Lung (tissue), 12 donors: Measurements from ENCODE around the gene KIAA1671. TPM values are rescaled to one million over a fixed set of nuclear protein-coding genes. Genes with fewer than 3 reads are reported as not detected.
A peak's percentile ranks its signal among the peaks of the same experiment; 100 is the strongest.
"Not testable (repeated sequence)": the region's sequence is repeated elsewhere in the genome, so short reads cannot be mapped to it uniquely, and the experiment has no call there.

Experiments
- ATAC-seq: fragments of 200-7000 bp; cut with Tn5 transposase; one replicate; pipeline ENCODE4 v1.9.1; 2020; ENCODE audit warnings: moderate number of reproducible peaks; ENCODE audit not compliant: insufficient read depth, low FRiP score
- DNase-seq, 3 donors: peaks; one replicate each; pipeline ENCODE4 v3.0.0-alpha.2; 2013 to 2017
- H3K27ac ChIP-seq, 2 donors: one replicate each; pipeline ENCODE4 v1.5.1; 2013; ENCODE audit warnings: mild to moderate bottlenecking in 2 of 2, moderate library complexity in 2 of 2, control low read depth in 1 of 2, inconsistent platforms in 1 of 2, low read depth in 1 of 2, low read length in 1 of 2
- H3K27me3 ChIP-seq, 3 donors: one replicate each; pipeline ENCODE4 v1.5.1; 2013; ENCODE audit warnings: low read length in 2 of 3; ENCODE audit not compliant: control insufficient read depth in 3 of 3, insufficient read depth in 3 of 3
- H3K36me3 ChIP-seq, 4 donors: one replicate each; pipeline ENCODE4 v1.5.1; 2013; ENCODE audit warnings: low read length in 4 of 4, mild to moderate bottlenecking in 1 of 4, moderate library complexity in 1 of 4; ENCODE audit not compliant: control insufficient read depth in 4 of 4, insufficient read depth in 4 of 4
- H3K4me1 ChIP-seq, 5 donors: one replicate each; pipeline ENCODE4 v1.5.1; 2013; ENCODE audit warnings: low read length in 5 of 5, mild to moderate bottlenecking in 2 of 5, moderate library complexity in 1 of 5; ENCODE audit not compliant: control insufficient read depth in 5 of 5, insufficient read depth in 5 of 5
- H3K4me3 ChIP-seq: one replicate; pipeline ENCODE4 v1.5.1; 2013; ENCODE audit warnings: mild to moderate bottlenecking, control low read depth, moderate library complexity
- H3K9ac ChIP-seq, 2 donors: one replicate each; pipeline ENCODE4 v1.5.1; 2013; ENCODE audit warnings: low read length in 2 of 2, control low read depth in 1 of 2; ENCODE audit not compliant: insufficient read depth in 1 of 2
- H3K9me3 ChIP-seq, 4 donors: one replicate each; pipeline ENCODE4 v1.5.1; 2013; ENCODE audit warnings: low read length in 3 of 4, mild to moderate bottlenecking in 1 of 4, moderate library complexity in 1 of 4; ENCODE audit not compliant: control insufficient read depth in 4 of 4, insufficient read depth in 3 of 4
- WGBS, 2 donors: extraction: QIAGEN DNeasy Blood & Tissue Kit; methylation state at CpG; one replicate each; pipeline ENCODE4 v1.1.7; 2013; 5-methylcytosine and 5-hydroxymethylcytosine counted together
- polyA plus RNA-seq, 2 donors: library from polyadenylated mRNA; stranded (reverse); fragments of 200-250 nt; gene quantifications; one replicate each; pipeline ENCODE4 v1.2.1, GENCODE V29; 2013
- total RNA-seq, 2 donors: library from RNA; depleted of rRNA in 1 of 2; stranded (reverse); fragments of >200 nt in 1 of 2; gene quantifications; one replicate each; pipeline ENCODE4 v1.2.1, GENCODE V29; 2014 to 2021
- TF ChIP-seq, protein P1 (sequence below): IDR thresholded peaks from 2 replicates; pipeline ENCODE4 v1.5.1; 2012; ENCODE audit warnings: mild to moderate bottlenecking; ENCODE audit errors: control extremely low read depth, extremely low read depth
- donor health status: control.
- donor health status: control.
- donor health status: Bipolar disorder and iron deficiency.
- donor health status: healthy.
- donor health status: DM: yes; HTN: yes; CAD: no.

The KIAA1671 gene
- total and polyA plus RNA-seq, 4 donors = 7.6 to 44.6 (median 24.0) TPM

DNA sequence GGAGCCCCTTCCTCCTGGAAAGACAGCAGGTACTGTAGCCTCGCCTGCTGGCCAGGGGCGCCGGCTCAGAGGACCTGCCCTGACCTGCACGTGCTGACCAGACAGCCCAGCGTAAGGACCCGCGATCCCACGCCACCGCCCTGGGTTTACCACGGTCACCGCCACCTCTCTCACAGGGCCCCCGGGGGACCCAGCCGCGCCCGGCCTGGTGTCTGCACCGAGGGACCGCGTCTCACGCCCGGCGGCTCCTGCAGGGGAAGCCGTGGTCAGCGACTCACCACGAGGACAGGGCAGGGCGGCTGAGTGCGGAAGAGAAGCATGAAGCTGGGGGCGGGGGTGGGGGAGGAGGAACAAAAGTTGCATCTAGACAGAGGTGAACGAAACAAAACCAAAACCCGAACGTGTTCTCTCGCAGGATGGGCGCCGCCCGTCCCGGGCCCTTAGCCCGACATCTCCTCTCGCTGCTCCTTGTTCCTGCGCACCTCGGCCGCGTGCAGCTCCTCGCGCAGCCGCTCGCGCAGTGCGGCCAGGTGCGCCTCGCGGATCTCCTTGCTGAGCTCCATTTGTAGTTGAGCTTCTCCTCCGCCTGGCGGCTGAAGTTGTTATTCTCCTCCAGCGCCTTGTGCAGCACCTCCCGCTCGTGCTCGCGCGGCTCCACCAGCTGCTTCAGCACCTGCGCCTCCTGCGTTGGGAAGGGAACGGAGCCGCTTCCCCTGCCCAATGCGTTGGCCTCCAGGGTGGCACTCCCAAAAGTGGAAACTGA lies 226.5 kb downstream of the KIAA1671 start:
- not testable (repeated sequence) for ATAC-seq, H3K9ac ChIP-seq, H3K4me3 ChIP-seq, DNase-seq, H3K27ac ChIP-seq, H3K27me3 ChIP-seq, H3K9me3 ChIP-seq, H3K4me1 ChIP-seq
- H3K36me3 ChIP-seq = peaks cover 0 to 33% (median 0%) of the 10 kb centered on the region in 4 donors
- WGBS, 2 donors = 76 to 86% methylated on average over 46 to 52 of the region's 63 CpGs

DNA sequence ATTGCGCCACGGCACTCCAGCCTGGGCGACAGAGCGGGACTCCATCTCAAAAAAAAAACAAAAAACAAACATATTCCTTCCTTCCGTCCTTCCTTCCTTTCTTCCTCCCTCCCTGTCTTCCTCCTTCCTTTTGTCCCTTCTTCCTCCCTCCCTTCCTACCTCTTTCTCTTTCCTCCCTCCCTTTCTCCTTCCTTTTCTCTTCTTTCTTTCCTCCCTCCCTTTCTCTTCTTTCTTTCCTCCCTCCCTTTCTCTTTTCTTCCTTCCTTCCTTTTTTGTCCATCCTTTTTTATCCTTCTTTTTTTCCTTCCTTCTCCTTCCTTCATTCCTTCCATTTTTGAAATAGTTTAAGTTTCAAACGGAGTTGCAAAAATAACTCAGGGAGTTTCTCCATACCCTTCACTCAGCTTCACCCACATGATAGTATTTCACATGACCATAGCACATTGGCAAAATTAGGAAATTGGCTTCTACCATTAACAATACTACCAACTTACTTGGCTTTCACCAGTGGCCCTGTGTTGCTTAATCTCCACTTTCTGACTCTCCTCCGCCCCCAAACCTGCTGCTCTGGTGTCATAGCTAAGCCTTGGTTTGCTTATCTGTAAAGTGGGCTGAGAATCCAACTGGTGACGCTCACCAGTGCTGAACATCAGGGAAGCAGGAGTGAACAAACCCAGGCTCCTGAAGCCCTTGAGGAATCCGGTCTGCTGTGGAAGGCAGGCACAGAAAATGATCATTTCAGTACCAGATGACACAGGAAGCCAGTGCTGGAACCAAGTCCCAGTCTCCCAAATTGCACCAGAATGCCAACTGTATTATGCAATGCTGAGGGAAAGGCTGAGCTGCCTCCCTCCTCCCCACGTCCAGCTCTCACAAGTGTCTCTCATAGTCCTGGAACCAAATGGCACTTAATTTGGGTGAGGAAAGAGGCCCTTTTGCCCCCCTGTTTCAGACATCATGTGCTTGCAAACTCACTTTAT lies 229.9 kb downstream of the KIAA1671 start:
- no peak overlapping the region for H3K4me3 ChIP-seq
- no peaks in the 10 kb centered on the region for H3K4me1 ChIP-seq
- DNase-seq (peak in 1 of 3 donors; percentile 6), ATAC-seq (no peak)
- H3K36me3 ChIP-seq = peaks cover 0 to 25% (median 0%) of the 10 kb centered on the region in 4 donors
- H3K9ac ChIP-seq = no peak overlapping the region
- peaks cover 0 to 4% (median 3%) of the 10 kb centered on the region in 4 donors for H3K9me3 ChIP-seq
- WGBS, 2 donors = 72 to 80% methylated on average over 10 of the region's 10 CpGs
- peaks cover 0 to 7% (median 5%) of the 10 kb centered on the region in 3 donors for H3K27me3 ChIP-seq
- peak overlapping the region in 1 of 2 donors; percentile 52 for H3K27ac ChIP-seq
- TF ChIP-seq, protein P1, sequence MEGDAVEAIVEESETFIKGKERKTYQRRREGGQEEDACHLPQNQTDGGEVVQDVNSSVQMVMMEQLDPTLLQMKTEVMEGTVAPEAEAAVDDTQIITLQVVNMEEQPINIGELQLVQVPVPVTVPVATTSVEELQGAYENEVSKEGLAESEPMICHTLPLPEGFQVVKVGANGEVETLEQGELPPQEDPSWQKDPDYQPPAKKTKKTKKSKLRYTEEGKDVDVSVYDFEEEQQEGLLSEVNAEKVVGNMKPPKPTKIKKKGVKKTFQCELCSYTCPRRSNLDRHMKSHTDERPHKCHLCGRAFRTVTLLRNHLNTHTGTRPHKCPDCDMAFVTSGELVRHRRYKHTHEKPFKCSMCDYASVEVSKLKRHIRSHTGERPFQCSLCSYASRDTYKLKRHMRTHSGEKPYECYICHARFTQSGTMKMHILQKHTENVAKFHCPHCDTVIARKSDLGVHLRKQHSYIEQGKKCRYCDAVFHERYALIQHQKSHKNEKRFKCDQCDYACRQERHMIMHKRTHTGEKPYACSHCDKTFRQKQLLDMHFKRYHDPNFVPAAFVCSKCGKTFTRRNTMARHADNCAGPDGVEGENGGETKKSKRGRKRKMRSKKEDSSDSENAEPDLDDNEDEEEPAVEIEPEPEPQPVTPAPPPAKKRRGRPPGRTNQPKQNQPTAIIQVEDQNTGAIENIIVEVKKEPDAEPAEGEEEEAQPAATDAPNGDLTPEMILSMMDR = no peak

DNA sequence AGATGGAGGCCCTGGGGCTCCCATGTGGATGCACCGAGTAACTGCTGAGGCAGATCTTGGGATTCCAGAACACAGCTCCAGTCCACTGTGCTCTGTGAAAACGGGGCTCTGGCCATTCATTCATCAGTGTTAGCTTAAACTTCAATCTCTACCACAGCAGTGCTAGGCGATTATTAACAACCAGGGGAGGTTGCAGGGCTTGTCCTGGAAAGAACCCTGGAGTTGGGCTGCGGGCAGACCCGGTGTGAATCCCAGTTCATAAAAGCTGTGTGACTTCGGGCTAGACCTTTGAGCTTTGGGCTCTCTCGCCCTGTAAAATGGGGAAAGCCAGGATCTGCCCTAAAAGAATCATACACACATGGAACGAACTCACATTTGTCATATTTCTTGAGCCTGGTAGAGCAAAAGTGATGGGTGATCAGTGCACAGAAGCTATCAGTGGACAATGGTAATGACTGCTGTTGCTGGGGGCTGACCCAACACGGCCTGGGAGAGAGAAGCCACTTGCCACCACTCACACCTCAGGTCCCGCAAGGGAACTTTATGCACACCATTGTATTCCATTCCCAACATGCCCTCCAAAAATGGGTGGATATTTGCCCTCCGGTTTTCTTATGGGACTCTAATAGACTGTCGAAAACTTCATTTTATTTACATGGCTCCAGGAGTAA lies 231.6 kb downstream of the KIAA1671 start:
- peaks cover 0 to 19% (median 0%) of the 10 kb centered on the region in 4 donors for H3K36me3 ChIP-seq

More for the DNA sequence above, 231.6 kb downstream of the KIAA1671 start:
- no peak overlapping the region for H3K9ac ChIP-seq
- no peak overlapping the region for H3K27ac ChIP-seq
- WGBS, 2 donors = 91% methylated on average over 12 of the region's 12 CpGs
- H3K4me1 ChIP-seq = no peaks in the 10 kb centered on the region
- H3K9me3 ChIP-seq = peaks cover 0 to 4% (median 3%) of the 10 kb centered on the region in 4 donors
- TF ChIP-seq, protein P1 = no peak
- peaks cover 0 to 7% (median 5%) of the 10 kb centered on the region in 3 donors for H3K27me3 ChIP-seq
- no peak for DNase-seq
- ATAC-seq = no peak
- H3K4me3 ChIP-seq = no peak overlapping the region
